ENCODE results near the gene CHAF1A.

Gene CHAF1A

DNA sequence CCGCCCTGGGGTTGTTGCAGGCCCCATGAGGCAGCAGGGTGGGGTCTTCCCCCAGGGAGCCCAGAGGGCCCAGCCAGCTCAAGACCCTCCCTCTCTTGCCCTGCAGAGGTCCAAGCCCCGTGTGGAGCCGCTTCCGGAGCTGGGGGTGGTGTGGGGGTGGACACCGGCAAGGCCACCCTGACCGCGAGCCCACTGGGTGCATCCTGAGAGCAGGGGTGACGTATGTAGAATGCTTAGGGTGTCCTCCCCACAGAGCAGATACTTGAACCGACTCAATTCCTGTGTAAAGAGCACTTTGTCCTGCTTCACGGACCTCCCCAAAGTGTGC is 40.3 kb downstream of the CHAF1A start:
- no peak for DNase-seq (ENCODE audit: low read depth)

DNA sequence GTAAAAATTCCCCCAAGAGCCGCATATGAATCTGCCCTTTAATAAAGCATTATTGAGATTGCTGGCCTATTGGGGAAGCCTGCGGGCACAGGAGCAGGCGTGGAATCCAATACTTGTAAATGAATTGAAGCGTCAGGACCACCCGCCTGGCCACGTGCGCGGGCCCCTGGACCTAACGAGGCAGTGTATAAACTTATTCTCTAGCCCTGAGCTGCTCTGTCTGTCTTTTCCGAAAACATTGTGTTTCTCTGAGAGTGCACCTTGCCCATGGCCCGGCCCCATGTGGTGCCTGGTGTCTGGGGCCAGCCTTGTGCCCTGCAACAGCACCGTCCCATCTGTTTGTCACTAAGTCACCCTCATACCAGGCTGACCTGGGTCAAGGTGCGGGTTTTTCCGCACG is 40.7 kb downstream of the CHAF1A start:
- no peak for DNase-seq (ENCODE audit: low read depth)

GRCh38 chr19:4443966-4444764 is 41.7 kb downstream of the CHAF1A start:
- DNase-seq (ENCODE audit: low read depth) = no peak

GRCh38 chr19:4444765-4445741 is 42.6 kb downstream of the CHAF1A start:
- no peak for DNase-seq (ENCODE audit: low read depth)

DNA sequence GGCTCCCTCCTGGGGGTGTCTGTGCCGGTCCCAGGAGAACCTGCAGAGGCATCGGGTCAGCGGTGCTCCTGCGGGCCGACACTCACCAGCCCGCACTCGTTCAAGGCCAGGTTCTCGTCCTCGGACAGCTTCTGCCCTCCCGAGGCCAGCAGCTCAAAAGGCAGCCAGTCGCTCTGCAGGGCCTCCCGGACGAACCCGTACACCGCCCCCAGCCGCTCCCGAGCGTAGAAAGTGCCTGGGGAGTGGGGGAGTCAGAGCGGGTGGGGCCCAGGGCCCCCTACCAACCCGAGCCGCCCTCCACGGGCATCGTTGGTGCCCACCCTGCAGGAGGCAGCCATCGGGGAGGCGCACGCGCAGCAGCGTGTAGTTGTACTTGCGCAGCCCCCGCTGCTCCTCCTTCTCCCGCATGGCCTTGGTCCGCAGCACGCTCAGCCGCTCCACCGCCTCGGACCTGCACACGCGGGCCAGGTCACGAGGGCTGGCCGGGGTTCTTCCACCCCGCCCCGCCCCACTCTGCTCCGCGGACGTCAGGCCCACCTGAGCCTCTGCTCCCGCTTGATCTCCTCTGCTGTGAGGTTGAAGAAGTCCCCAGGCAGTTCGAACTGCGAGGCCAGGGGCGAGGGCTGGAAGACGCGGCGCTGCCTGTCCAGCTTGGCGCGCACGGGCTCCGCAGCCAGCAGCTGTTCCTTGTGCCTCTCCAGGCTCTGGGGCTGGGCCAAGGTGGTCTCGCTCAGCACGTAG is 43.7 kb downstream of the CHAF1A start:
- DNase-seq (ENCODE audit: low read depth) = no peak

DNA sequence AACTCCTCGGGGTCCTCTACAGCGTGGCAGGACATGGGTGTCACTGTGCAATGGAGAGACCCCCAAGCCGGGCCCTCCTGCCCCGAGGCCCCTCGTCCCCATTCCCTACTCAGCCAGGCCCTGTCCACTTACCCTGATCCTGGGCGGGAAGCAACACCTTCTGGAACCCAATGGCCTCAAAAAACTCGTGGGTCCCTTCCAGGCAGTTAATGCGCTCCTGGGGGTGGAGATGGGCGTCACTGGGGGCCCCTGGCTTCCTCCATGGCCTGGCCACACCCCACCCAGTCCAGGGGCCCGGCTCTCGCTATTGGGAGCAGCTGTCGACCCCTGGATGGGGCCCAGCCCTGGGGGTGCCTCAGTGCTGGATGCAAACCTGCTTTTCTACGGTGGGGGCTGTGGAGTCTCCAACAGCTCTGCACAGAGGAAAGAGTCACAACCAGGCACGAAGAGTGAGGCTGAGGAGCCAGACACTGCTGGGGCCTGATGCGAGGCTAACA is 44.3 kb downstream of the CHAF1A start:
- DNase-seq (ENCODE audit: low read depth) = no peak

GRCh38 chr19:4447327-4448146 is 45.1 kb downstream of the CHAF1A start:
- DNase-seq (ENCODE audit: low read depth) = no peak

DNA sequence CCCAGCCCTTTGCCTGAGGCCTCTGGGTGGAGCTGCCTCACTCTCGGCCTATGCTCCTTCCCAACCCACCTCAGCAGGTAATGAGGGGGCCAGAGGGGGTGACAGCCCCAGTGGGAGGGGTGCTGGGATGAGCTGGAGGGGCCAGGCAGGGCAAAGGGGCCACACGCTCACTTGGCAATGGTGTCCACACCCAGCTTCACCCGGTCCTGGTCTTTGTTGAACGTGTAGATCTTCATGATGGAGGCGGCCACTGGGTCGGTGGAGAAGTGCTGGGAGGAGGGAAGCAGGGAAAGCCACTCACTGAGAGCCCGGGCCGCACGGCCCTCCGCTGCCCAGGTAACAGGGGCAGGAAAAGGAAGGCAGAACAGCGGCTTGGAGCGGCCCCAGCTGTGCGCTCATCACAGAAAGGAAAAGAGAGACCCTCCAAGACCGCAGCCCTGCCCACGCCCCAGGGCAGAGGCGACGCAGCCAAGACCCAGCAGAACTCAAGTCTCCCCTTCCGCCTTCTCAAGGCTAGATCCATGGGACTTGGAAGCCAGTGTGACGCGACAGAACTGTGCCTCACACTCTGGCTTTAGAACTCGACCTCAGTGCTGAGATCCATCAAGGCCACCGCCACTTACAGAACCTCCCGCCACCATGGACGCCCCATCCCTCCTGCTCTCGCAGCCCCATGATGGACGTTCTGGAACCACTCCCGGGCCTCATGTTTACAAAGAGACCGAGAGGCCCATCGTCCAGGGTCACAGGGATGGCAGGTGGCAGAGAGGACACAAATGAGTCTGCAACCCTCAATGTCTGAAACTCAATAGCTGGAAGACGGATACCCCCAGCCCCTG is 45.9 kb downstream of the CHAF1A start:
- no peak for DNase-seq (ENCODE audit: low read depth)

DNA sequence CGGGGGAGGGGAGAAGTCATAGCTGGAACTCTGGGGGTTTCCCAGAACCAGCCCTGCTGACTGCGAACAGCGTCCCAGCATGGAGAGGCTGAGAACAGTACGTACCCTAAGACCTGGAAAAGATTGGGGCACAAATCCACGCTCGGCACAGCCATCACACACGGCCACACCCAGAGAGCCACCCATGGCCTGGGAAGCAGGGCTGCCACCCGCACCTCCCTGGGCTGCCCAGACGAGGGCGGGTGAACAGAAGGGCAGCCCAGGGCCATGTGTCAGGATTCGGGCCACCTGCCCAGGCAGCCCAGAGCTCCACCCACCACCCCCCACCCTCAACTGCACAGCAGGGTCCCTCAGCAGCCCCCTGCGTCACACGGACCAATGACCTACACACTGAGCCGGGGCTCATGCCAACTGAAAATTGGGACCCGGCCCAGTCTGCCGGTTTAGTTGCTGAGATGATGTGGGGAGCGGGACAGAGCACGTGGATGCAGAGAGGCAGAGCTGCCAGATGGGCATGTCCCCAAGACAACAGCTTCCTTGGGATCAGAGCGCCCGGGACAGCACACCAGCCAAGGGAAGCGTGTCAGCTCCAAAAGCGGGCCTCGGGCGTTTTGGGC is 46.7 kb downstream of the CHAF1A start:
- DNase-seq (ENCODE audit: low read depth) = no peak

GRCh38 chr19:4449639-4450028 is 47.2 kb downstream of the CHAF1A start:
- DNase-seq (ENCODE audit: low read depth) = no peak

GRCh38 chr19:4452230-4452990 is 50.0 kb downstream of the CHAF1A start:
- DNase-seq (ENCODE audit: low read depth) = no peak

DNA sequence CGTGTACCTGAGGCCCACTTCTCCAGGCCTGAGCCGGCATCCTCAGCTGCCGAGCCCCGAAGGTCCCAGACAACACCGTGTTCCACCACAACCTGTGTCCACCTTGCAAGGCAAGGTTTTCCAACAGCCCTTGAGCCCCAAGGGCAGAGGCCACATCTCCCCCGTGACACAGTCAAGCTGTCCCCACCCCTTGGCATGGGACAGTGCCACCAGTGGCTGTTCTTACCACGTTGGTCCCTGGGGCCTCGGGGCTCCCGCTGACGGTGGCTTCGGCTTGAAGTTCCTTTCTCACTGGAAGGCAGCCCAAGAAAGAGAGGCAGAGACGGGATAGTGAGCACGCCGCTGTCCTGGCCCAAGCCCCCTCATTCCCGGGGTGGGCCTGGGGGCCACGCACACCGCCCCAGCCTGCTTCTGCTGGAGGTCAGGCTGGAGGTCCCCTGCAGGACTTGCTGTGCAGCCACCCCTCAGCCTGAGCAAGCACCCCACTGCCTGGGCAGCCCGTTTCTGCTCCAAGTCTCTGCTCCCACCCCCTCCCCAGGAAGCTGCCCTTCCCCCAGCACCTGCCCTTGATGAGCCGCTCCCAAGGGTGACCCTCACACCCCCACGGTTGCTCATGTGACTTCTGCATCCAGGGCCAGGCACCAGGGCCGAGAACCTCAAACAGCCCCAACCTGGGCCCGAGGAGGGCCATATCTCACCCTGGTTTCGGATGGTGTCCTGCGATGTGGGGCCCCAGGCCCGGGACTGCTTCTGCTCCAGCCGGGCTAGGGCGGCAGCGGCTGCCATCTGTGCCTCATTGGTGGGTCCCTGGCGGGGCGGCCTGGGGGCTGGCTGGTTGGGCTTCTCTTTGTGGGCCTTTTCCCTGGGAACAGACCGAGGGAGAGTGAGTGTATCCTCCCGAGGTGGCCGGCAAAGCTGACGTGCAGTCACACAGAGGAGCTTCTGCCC is 51.1 kb downstream of the CHAF1A start:
- DNase-seq (ENCODE audit: low read depth) = no peak

DNA sequence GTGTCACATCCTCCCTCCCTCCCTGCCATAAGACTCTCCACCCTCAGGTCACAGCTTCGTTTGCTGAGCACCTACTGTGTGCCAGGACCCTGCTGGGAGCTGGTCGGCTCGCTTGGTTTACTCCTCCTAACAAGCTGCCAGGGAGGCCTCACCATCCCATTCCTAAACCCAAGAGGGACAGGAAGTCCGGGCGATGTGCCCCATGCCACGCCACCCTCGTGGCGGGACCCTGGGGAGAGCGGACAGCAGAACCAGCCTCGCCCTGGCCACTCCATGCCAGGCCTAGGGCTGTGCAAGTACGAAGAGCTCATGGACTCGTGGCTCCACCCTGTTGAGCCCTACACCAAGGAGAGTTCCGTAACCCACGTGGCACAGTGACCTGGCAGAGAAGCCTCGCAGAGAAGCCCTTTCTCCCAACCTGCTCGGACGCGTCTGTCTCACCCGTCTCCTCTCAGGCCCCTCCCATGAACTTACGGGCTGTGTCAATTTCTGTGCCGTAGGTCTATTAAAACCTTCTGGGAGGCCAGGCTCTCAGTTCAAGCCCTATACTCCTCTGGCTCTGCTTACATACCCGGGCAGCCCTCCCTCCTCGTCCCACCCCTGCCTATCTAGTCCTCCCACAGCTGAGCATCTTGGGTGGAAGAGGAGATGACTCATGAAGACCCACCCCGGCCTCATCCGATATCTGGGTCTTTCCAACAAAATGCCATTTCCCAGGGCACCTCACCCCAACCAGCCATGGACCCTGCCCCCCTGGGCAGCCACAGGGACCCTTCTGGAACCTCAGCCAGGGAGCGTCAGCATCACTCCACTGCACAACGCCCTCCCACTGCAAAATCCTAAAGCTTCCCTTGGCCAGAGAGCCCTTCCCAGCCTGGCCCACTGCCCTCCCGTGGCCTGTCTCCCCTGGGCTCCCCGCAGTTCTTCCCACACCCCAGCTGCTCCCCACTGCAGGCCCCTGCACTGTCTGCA is 52.6 kb downstream of the CHAF1A start:
- DNase-seq (ENCODE audit: low read depth) = peak; percentile 39

DNA sequence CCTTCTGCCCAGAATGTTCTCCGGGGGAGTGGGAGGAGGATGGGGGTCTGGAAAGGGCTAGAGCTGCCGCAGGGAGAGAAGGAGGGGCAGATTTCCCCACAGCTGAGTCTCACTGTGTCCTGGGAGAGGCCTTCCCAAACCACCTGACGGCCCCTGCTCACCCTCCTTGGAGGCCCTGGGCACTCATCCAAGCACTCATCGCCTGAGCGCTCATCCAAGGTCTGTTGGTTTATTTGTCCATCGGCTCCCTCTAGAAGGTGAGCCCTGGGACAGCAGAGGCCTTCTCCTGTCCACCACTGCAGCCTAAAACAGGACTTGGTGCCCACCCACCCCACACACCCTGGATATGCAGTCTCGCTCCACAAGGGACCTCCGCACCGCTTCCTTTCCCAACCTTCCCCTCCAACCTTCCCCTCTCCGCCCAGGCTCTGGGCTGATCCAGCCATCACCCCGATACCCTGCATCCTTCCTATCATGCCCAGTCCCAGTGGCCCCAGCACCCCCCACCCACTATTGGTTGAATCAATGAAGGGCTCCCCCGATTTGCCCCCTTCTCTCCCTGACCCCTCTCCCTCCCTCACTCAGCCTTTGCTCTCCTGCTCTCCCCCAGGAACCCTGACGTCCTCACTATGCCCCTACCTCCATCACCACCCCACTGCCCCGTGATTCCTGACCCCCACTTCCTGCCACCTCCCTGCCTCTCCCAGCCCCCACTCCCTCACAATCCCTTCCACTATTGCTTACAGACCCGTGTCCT is 53.5 kb downstream of the CHAF1A start:
- DNase-seq (ENCODE audit: low read depth) = peak; percentile 65

- peak; percentile 84 for DNase-seq (ENCODE audit: low read depth)
These were observed 54.0 kb downstream of the CHAF1A start for GRCh38 chr19:4456476-4456842.
